Choroid plexus epithelial cell (primary cell): Measurements from ENCODE around the gene CLCN2.

Source experiments
- DNase-seq: peaks from one replicate; pipeline ENCODE4 v3.0.0-alpha.2; 2010; ENCODE audit warnings: low read depth
- H3K4me3 ChIP-seq: 2 replicates; pipeline ENCODE4 v1.5.1; 2011; ENCODE audit warnings: low read depth, mild to moderate bottlenecking, control low read depth, low read length, moderate library complexity
- CTCF ChIP-seq: conservative IDR thresholded peaks from 2 replicates; pipeline ENCODE4 v1.5.1; 2011; ENCODE audit warnings: low read depth, mild to moderate bottlenecking, control low read depth, inconsistent platforms, low read length, moderate library complexity

CLCN2 gene

GRCh38 chr3:184375747-184376461 lies 14.5 kb upstream of the CLCN2 start:
- no peak overlapping the region for H3K4me3 ChIP-seq
- DNase-seq, result no peak
- TF ChIP-seq CTCF, result no peak

GRCh38 chr3:184373422-184373821 lies 12.0 kb upstream of the CLCN2 start:
- H3K4me3 ChIP-seq, result no peak overlapping the region
- TF ChIP-seq CTCF, result no peak
- DNase-seq, result peak; percentile 30

GRCh38 chr3:184372911-184373310 lies 11.5 kb upstream of the CLCN2 start:
- no peak for DNase-seq
- no peak overlapping the region for H3K4me3 ChIP-seq
- TF ChIP-seq CTCF, result no peak

GRCh38 chr3:184372296-184372821 lies 11.0 kb upstream of the CLCN2 start:
- H3K4me3 ChIP-seq, result no peak overlapping the region
- DNase-seq, result no peak
- TF ChIP-seq CTCF, result no peak

- peak; percentile 94 for DNase-seq
- no peak overlapping the region for H3K4me3 ChIP-seq
- peak; percentile 99 for TF ChIP-seq CTCF
These were observed 10.2 kb upstream of the CLCN2 start for GRCh38 chr3:184371570-184372018.

DNA sequence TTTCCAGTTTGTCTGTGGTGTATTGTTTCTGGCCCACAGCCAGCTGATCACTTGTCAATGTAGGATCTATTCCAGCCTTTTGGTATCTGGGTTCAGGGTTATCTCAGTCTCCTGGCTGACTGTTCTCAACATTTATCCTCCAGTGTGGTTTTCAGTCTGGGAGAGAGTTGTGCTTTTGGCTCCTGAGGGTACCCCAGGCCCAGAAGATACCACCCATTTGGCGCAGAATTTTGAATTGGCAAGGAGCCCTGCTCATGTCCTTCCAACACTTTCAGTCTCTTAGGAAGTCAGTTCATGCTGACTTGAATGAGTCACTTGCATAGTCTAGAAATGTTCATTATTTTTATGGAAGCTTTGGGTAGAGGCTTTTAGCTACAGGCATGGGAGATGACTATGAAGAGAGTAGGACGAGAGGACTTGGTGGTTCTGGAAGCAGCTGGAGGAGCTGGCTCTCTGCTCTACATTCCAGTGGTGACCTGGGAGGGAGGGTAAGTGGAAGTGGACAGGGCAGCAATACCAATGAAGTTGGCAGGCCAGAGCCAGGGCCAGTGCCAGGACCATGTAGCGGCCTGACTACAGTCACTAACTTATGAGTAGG lies 7.3 kb upstream of the CLCN2 start:
- H3K4me3 ChIP-seq, result no peak overlapping the region
- DNase-seq, result peak; percentile 78
- TF ChIP-seq CTCF, result no peak
